KMS-11 (cell line): ENCODE results near the gene NUAK2.
A peak's percentile ranks its signal among the peaks of the same experiment; 100 is the strongest.

Experiments used
- H2AFZ ChIP-seq: fragments of 200-600 bp; sonication (generic); 2 replicates; pipeline ENCODE4 v1.6.1; 2016; ENCODE audit warnings: antibody characterized with exemption, mixed run types, low read depth
- H3K27ac ChIP-seq: fragments of 200-600 bp; sonication (generic); 2 replicates; pipeline ENCODE4 v1.6.1; 2016; ENCODE audit warnings: mild to moderate bottlenecking, mixed run types
- H3K27me3 ChIP-seq: fragments of 200-600 bp; sonication (generic); 2 replicates; pipeline ENCODE4 v1.6.1; 2017; ENCODE audit warnings: mild to moderate bottlenecking, low read depth, mixed run types, moderate library complexity; ENCODE audit not compliant: insufficient read depth
- H3K36me3 ChIP-seq: fragments of 200-600 bp; sonication (generic); 2 replicates; pipeline ENCODE4 v1.6.1; 2017; ENCODE audit warnings: mild to moderate bottlenecking, mixed run types; ENCODE audit not compliant: insufficient read depth
- H3K4me1 ChIP-seq: fragments of 200-600 bp; sonication (generic); 2 replicates; pipeline ENCODE4 v1.6.1; 2016; ENCODE audit warnings: mild to moderate bottlenecking, low read depth, mixed run types; ENCODE audit not compliant: poor library complexity, severe bottlenecking
- H3K4me2 ChIP-seq: fragments of 200-600 bp; sonication (generic); 2 replicates; pipeline ENCODE4 v1.7.0; 2016; ENCODE audit warnings: mild to moderate bottlenecking, mixed run types
- H3K4me3 ChIP-seq: fragments of 200-600 bp; sonication (generic); IDR thresholded peaks from 2 replicates; pipeline ENCODE4 v1.6.1; 2017; ENCODE audit warnings: low read depth, low read length, mixed read lengths; ENCODE audit not compliant: insufficient read depth
- H3K79me2 ChIP-seq: fragments of 200-600 bp; sonication (generic); 2 replicates; pipeline ENCODE4 v1.6.1; 2016; ENCODE audit warnings: low read depth, mixed run types; ENCODE audit not compliant: insufficient read depth
- H3K9ac ChIP-seq: fragments of 200-600 bp; sonication (generic); 2 replicates; pipeline ENCODE4 v1.6.1; 2016; ENCODE audit warnings: mild to moderate bottlenecking, mixed run types
- H4K20me1 ChIP-seq: fragments of 200-600 bp; sonication (generic); 2 replicates; pipeline ENCODE4 v1.6.1; 2016; ENCODE audit warnings: mild to moderate bottlenecking, mixed run types; ENCODE audit not compliant: insufficient read depth
- CTCF ChIP-seq: fragments of 200-600 bp; sonication (generic); conservative IDR thresholded peaks from 2 replicates; pipeline ENCODE4 v1.6.1; 2017; ENCODE audit warnings: low read depth, mild to moderate bottlenecking, antibody characterized with exemption, low read length, moderate library complexity, mixed read lengths

The NUAK2 gene

GRCh38 chr1:205335692-205336091 is 14.1 kb upstream of the NUAK2 start:
- H3K4me2 ChIP-seq: no peak overlapping the region

GRCh38 chr1:205332015-205332791 is 10.7 kb upstream of the NUAK2 start:
- H3K27ac ChIP-seq: no peak overlapping the region
- H3K4me1 ChIP-seq: peaks cover 7% of the 10 kb centered on the region
- H2AFZ ChIP-seq: no peak overlapping the region
- H3K27me3 ChIP-seq: no peaks in the 10 kb centered on the region; the same call in 1 of the 2 replicates
- no peak for TF ChIP-seq CTCF
- H3K4me3 ChIP-seq: no peak overlapping the region
- H3K4me2 ChIP-seq: no peak overlapping the region
- no peaks in the 10 kb centered on the region for H3K36me3 ChIP-seq
- no peak overlapping the region for H3K9ac ChIP-seq
- H3K79me2 ChIP-seq: no peaks in the 10 kb centered on the region
- H4K20me1 ChIP-seq: no peaks in the 10 kb centered on the region

More at GRCh38 chr1:205335692-205336091, 14.1 kb upstream of the NUAK2 start:
- Histone ChIP-seq H3K9ac (no peak overlapping the region), H2AFZ (no peak overlapping the region), H3K27ac (no peak overlapping the region), H3K4me1 (peaks cover 10% of the 10 kb centered on the region), H3K27me3 (no peaks in the 10 kb centered on the region; the same call in 1 of the 2 replicates), H3K79me2 (no peaks in the 10 kb centered on the region), H4K20me1 (no peaks in the 10 kb centered on the region), H3K36me3 (no peaks in the 10 kb centered on the region), H3K4me3 (no peak overlapping the region)
- peak; percentile 99 for TF ChIP-seq CTCF

GRCh38 chr1:205330150-205330549 is 8.6 kb upstream of the NUAK2 start:
- H3K36me3 ChIP-seq: no peaks in the 10 kb centered on the region
- H3K27ac ChIP-seq: no peak overlapping the region
- H3K4me3 ChIP-seq: no peak overlapping the region
- H2AFZ ChIP-seq: no peak overlapping the region
- H4K20me1 ChIP-seq: no peaks in the 10 kb centered on the region
- no peaks in the 10 kb centered on the region; the same call in 1 of the 2 replicates for H3K27me3 ChIP-seq
- peaks cover 6% of the 10 kb centered on the region for H3K4me1 ChIP-seq
- no peaks in the 10 kb centered on the region for H3K79me2 ChIP-seq
- no peak overlapping the region for H3K9ac ChIP-seq
- no peak for TF ChIP-seq CTCF
- no peak overlapping the region for H3K4me2 ChIP-seq

DNA sequence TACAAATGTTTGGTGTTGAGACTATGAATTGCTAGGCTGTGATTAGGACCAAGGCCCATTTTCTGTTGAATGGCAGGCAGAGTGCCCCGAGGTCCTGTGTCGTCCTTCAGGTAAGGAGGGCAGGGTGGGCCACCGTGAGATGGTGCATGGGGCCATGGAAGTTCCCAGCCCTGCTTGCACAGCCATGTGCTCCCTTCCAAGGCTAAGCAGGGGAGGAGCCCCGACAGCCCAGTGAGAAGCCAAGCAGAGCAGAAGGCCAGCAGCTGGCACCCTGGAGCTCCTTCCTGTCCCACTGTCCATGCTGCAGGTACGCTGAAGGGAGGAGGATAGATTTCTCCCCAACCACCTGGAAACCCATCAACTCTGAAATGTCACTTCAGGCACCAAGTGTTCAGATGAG is 8.2 kb upstream of the NUAK2 start:
- Histone ChIP-seq H3K79me2 (no peaks in the 10 kb centered on the region), H3K4me3 (no peak overlapping the region), H3K27me3 (no peaks in the 10 kb centered on the region; the same call in 1 of the 2 replicates), H2AFZ (no peak overlapping the region), H3K4me1 (peaks cover 11% of the 10 kb centered on the region), H3K27ac (no peak overlapping the region), H3K4me2 (no peak overlapping the region), H3K9ac (no peak overlapping the region), H4K20me1 (no peaks in the 10 kb centered on the region), H3K36me3 (no peaks in the 10 kb centered on the region)
- no peak for TF ChIP-seq CTCF
